HTR-8/SVneo (cell line): ENCODE results near the gene NSUN7.
"Not testable (repeated sequence)": the region's sequence is repeated elsewhere in the genome, so short reads cannot be mapped to it uniquely, and the experiment has no call there.

Experiments
- DNase-seq: peaks from one replicate; pipeline ENCODE4 v3.0.0; 2011; ENCODE audit warnings: low spot score, mixed read lengths; ENCODE audit not compliant: insufficient read length
- FAIRE-seq: peaks from 2 replicates; lab custom pipeline; 2011; peaks lifted over from hg19 to GRCh38; lab: Jason Lieb, UNC

The NSUN7 gene

DNA sequence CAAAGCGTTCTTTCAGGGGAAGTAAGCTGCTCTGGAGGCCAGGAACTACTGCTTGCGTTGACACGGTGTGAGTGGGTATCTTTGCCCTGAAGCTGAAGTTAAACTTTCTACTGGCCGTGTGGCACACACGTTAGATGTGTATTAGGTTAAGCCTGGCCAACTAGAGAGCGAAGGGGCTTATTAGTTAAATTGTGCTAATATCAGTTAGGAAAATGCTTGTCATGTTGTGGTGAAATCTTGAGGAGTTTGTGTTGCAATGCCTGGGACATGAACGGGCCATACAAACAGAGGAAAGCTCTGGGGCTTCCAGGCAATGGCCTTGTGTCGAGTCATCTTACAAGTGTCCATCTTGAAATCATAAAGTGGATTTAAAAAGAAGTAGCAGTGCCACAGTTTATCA, 62.6 kb downstream of the NSUN7 start:
- DNase-seq, result no peak

DNA sequence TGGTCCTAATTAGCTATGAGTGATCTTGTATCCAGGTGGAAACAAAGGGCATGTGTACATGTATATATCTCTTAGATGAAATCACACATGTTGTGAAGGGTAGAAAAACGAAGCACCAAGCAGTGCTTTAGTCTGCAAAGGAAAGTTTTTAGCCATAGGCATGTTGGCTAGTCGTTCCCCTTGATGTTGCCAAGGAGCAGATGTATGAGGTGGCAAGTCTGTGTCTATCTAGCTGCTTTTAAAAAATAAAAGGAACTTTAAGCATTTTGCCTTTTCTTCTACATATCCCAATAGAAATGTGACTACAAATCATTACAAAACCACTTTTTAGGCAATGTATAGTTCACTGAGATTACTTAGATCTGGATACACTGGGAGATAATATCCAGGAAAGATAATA, 63.1 kb downstream of the NSUN7 start:
- FAIRE-seq (no peak), DNase-seq (no peak)

More for the DNA sequence above, 62.6 kb downstream of the NSUN7 start:
- no peak for FAIRE-seq

DNA sequence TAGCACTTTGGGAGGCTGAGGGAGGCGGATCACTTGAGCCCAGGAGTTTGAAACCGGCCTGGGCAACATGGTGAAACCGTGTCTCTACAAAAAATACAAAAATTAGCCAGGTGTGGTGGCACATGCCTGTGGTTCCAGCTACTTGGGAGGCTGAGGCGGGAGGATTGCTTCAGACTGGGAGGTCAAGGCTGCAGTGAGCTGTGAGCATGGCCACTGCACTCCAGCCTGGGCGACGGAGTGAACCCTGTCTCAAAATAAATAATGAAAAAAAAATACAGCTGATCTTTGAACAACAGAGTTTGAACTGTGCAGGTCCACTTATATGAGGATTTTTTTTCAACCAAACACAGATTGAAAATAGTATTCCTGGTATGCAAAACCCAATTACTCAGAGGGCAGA, 67.4 kb downstream of the NSUN7 start:
- DNase-seq, FAIRE-seq: not testable (repeated sequence)

DNA sequence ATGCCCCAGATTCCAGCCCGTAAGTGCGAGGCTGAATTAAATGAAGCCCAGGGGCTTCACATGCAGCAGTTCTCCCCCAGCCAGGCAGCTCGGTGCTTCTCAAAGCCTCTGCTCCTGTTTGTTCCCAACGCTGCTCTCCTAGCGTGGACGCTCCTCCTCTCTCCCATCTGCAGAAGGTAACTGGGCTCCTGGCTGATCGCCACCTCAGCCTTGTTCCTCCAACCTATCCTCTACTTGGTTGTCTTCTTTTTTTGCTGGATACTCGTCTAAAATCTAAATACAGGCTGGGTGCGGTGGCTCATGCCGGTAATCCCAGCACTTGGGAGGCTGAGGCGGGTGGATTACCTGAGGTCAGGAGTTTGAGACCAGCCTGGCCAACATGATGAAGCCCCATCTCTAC, 70.3 kb downstream of the NSUN7 start:
- DNase-seq (no peak), FAIRE-seq (no peak)

DNA sequence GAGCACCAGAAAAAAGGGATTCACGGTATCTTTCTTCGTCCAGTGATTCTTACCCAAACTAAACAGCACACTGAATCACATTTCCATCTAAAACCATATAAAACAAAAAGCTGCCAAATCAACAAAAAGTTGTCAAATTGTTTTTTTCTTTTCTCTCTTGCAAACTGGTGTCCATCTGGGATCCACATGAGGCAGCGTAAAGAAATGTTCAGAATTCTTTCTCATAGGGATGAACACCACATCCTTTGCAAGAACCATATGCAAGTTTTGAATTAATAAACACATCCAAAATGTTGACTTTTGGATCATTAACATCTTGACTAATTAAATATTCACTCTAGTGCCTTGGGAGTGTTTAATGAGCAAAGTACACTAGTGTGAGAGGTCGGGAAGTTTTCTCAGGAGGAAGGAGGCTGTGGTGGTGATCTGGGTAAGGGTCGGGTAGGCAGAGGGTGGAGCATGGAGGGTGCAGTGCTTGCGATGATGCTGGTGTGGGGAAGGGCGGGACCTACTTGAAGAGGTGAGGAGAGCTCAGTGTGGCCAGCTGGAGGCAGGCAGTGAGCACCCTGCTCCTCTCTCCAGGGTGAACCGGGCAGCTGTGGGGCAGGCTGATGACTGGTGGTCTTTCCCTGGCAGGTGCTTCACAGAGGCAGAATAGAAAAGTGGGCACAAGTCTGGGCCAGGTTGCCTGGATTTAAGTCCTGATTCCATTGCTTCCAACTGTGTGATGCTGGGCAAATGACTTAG, 72.8 kb downstream of the NSUN7 start:
- FAIRE-seq (no peak), DNase-seq (no peak)

DNA sequence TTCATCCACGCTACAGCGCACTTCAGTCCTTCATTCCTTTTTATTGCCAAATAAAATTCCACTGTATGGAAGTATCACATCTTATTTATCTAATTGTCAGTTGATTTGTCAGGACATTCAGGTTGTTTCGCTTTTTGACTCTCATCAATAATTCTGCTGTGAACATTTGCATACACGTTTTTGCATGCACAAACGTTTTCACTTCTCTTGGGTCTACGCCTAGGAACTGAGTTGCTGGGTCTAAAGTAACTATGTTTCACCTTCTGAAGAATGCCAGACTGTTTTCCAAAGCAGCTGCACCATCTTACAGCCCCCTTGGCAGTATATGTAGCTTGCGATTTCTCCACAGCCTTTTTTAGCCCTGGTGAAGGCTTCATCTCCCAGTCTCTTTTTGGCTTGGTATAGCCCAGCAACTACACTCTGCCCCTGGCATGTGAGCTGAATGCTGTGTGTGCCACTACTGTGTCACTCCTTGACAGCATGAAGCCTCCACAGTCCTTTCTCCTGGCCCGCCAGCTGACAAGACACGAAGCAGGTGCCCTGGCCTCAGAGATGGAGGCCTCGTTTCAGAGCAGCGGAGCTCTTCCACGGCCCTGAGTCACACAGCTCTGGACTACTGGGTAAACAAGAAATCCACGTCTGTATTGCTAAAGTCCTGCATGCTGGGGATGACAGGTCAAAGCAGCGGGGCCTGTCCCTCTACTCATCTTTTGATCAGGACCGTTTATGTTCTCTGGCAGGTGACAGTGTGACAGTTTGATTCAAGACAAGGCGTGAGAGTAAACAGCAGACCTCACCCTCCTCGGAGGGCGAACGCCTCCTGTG, 75.5 kb downstream of the NSUN7 start:
- DNase-seq, result no peak
- no peak for FAIRE-seq

DNA sequence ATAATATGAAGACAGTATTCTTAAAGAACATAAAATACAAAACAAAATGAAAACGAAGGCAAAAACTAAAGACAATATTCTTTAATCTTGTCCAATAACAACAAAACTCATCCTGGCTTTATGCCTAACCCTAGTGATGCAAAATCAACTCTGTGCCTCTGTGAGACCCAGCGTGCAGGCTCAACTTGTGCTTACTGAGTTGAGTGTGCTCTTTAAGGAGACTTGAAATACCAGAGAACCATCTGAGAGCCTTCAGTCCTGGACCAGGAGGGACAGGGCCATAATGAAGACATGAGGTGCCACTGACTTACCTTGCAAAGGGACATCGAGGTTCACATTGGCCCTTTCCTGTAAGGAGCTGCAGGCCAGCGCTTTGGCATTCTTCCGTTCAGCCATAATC, 77.1 kb downstream of the NSUN7 start:
- no peak for DNase-seq

DNA sequence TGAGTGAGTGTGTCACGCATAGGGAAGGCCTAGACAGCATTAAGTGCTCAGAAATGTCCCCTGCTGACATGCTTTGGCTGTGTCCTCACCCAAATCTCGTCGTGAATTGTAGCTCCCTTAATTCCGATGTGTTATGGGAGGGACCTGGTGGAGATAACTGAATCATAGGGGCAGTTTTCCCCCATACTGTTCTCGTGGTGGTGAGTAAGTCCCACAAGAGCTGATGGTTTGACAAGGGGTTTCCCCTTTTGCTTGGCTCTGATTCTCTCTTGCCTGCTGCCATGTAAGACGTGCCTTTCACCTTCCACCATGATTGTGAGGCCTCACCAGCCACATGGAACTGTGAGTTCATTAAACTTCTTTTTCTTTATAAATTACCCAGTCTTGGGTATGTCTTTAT, 78.0 kb downstream of the NSUN7 start:
- no peak for DNase-seq
- no peak for FAIRE-seq

More for the DNA sequence above, 77.1 kb downstream of the NSUN7 start:
- FAIRE-seq, result no peak

DNA sequence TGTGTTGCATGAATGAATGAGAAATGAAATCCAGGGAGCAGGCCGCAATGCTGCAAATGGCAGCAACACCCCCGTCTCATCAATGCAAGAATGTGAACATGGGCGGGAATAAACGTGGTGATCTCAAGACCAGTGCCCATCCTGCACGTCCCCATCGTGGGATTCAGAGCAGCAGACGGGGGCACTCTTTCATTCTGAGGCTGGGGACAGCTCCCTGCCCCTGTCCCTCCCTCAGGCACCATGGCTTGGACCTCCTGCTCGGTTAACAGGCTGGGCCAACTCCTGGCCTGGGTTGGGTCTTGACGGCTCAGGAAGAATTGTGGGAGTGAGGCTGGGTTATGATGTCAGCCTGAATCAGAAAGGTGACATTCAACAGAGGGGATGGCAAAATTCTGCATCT, 78.9 kb downstream of the NSUN7 start:
- no peak for DNase-seq
- FAIRE-seq, result no peak

DNA sequence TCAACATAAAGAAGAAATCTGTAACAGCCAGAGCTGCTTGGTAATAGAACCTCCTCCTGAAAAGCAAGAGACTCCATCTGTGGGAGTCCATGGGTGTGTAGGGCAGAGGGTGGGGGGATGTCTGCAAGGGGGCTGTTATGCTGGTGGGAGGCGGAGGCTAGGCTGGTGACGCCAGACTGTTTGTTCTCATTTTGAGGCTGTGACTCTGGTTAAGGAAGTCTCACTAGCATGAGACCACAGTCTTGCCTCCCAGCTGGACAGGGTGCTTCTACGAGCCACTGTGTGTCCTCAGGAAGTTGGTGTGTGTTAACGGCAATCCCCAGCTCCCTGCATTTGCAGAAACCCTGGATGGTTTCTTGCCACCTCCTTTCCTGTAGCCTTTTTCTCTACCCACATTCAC, 79.8 kb downstream of the NSUN7 start:
- DNase-seq, result no peak
- no peak for FAIRE-seq

DNA sequence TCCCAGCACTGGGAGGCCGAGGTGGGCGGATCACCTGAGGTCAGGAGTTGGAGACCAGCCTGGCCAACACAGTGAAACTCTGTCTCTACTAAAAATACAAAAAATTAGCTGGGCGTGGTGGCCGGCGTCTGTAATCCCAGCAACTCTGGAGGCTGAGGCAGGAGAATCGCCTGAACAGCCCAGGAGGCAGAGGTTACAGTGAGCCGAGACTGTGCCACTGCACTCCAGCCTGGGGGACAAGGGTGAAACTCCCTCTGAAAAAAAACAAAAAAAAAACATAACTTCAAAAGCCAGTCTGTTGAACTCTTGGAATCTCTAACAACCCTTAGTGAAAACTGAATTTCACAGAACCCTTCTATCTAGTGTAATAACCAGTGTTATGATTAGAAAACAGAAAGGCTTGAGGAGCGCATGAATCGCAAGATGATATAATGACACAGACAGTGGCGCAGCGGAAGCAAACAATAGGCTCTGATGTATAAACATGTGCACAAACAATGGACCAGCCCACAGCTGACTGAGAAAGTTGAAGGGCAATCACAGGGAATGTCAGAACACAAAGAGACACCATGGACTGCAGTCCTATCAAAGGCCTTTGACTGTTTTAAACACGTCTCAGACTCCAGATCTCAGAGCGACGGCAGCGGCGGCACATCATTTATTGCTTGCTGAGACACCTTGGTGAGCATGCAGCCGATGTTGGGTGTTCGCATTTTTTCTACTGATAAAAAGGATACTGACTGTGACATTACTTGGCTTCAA, 81.6 kb downstream of the NSUN7 start:
- FAIRE-seq, result no peak
- DNase-seq, result no peak

DNA sequence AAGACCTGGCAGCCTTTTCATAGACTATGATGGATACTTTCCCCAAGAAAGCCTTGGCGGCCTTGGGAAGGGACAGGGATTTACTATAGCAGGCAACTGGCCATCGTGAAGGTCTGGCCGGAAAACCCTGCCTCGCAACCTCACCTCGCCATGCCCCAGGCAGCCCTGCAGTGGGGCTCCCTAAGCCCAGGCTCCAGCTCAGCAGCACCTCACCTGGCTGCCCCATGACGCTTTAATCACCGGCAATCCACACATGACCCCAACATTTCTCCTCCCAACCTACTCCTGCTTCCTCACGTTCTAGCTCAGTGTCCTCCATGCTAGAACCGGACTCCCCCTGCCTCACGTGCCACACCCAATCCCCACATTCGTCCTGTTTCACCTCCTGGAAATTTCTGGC, 82.4 kb downstream of the NSUN7 start:
- DNase-seq (no peak), FAIRE-seq (no peak)

DNA sequence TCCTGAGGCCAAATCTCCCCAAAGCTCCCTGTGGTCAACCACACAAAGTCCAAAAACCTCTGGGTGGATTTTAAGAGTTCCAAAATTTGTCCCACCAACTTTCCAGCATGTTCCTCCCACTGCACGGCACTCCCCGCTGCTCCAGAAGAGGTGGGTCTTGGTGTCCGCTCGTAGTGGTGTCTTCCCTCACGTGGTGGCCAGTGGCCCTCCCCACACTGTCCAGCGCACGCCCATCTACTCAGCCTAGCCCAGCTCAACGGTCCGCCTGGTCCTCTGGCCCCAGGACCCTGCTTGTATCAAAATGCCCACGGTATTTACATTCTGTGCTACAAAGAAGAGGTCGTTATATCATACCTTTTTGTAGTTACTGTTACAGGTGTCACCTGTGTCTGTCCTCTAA, 83.5 kb downstream of the NSUN7 start:
- no peak for DNase-seq
- no peak for FAIRE-seq

DNA sequence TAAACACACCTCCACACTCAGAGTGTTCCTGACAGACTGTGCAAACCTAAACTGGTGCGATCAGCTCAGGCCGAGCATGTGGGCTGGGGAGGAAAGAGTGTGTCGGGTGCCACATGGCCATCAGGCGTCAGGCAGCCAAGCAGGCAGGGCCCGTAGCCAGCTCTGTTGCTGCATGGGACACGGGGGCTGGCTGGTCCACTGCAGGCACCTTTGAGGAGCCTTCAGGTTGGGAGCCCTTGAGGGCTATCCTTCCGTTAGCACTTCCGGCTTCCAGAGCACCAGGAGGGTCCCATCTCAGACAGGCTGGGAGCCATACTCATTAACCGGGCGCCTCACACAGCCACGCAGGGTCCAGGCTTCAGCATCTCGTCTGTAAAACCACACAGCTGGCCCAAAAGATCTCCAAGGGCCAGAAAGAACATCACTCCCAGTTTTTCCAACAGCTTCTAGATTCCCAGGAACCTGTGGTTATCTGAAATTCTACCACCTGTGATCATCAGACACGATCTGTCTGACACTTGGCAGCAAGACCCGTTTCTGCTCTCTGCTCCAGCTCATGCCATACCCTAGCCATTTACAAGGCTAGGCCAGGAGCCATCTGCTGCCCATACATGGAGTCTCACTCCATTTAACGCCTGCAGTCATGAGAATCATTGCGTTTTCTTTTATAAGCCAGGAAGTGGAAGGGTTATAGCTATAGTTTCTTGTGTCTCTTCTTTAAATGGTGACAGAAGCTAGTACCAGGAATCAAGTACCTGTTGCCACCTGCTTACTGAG, 87.5 kb downstream of the NSUN7 start:
- DNase-seq (no peak), FAIRE-seq (no peak)

DNA sequence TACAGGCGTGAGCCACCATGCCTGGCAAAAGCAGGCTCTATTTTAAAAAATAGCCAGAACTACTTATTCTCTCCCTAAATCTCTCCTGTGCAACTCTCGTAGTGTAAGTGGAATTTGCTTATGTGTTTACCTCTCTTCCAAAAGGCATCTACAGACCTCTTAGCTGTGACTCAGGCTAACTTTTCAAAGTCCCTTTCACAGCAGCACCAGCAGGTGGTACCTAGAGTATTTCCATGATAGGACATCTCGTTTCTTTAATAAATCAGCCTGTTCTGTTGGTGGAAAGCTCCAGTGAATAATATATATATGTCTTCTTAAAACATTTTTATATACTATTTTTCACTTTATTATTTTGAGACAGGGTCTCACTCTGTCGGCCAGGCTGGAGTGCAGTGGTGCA, 89.0 kb downstream of the NSUN7 start:
- FAIRE-seq (no peak), DNase-seq (no peak)

DNA sequence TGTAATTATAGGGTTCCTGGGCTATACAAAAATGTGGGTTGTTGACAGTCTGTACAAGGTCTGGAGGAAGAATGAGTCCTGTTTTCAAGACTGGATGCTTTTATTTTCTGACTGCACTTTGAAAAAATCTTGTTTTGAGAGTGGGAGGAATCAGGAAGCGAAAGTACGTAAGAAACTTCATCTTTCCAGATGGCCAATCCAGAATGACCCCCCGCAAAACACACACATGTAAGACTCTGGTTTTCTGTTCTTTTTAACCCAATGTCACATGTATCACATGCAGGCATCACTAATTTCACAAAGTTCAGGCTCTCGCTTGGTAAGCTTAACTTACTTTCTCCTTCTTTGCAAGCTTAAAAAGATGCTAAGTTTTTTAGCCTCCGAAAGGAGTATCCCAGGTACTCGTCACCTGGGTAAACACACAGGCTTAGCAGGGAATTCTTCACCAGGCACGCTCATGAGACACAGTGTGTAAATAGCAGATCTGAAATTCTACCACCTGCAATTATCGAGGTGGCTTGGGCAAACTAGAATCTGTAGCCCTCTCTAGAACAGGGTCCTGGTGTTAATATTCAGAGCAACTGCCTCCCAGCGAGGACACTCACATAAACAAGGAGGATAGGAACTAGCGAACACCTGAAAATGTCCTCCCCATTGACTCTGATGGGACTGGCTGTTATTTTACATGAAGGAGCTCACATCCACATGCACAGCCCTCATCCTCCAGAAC, 90.7 kb downstream of the NSUN7 start:
- peak; percentile 4 for FAIRE-seq
- DNase-seq, result no peak

DNA sequence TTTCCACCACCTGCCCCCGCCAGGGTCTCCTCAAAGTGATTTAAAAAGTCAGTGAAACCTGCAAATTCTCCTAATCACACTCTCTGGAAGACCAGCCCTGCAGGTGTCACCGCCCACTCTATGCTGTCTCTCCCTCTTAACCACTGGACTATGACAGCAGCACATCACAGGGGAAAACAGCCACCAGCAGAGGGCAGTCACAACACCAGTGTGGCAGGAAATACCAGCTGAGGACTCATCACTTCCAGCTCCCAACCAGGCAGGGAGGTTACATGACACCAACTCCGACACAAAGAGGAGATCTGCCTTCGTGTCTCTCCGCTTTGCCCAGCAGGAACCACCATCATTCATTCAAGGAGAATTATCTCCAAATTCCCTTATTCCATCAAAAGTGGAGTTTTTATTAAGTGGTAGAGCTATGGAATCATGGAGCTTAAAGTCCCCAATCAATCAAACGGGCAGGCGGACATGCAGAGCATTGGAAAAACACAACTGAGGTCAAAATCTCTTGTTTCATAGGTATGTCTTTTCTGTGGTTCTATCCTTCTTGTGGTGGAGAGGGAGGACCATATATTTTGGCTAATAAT, 91.3 kb downstream of the NSUN7 start:
- FAIRE-seq (peak; percentile 99), DNase-seq (peak; percentile 94)

DNA sequence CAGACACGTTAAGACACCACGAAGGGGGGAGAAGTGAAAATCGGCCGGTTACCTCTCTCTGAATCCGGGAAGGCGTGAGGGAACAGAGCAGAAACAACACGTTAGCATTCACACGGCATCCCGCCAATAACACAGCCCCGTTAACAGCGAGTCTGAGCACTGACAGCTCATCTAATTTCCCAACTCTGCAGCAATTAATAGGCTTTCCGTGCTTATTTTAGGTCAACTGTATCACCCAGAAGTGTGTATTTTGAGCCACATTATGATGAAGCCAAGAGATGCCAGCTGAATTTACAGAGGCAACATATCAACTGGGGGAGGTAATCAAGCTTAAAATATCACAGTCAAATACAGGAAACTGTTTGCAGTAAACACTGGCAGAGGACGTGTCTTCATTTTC, 92.6 kb downstream of the NSUN7 start:
- DNase-seq, result no peak

DNA sequence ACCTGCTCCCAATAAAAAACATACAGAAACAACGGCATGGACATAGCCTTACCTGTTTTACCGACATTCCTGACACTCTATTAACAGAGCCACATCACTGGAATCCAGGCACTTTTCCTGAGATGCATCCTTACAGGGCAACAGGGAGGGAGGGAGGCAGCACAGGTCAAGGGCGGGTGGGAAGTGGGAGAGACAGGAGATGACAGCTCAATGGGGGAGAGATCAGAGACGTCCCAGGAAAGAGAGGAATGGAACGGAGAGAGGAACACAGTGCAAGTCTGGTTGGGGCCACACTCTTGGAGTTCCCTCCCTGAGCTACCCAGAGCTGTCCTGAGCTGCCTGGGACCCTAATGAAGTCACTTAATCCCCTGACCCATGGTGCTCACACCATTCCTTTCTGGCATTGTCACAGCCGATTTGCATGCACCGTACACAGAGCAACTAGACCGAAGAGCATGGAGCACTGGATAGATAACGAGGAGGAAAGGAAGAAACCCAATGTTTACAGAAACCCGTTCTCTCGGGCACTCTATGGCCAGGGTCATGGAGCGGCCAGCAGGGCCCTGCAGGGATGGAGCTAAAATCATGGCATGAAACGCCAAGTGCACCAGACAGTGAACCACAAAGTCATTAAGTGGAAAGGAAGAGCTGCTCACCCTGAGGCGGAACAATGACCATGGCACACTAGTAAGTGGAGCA, 93.1 kb downstream of the NSUN7 start:
- FAIRE-seq, result peak; percentile 49
- no peak for DNase-seq

More for the DNA sequence above, 92.6 kb downstream of the NSUN7 start:
- no peak for FAIRE-seq
